RWPE1 (cell line): ENCODE data around the gene ZNF423.

Experiments used
- CTCF ChIA-PET: fragments of 350-600 bp; sonication (Branson Sonifier 250); formaldehyde crosslinking; extraction: SDS; loops from one replicate; lab custom pipeline; 2021; lab: Yijun Ruan, JAX
- POLR2A ChIA-PET: fragments of 400-600 bp; formaldehyde crosslinking; extraction: SDS; loops from one replicate; lab custom pipeline; 2020; ENCODE audit warnings: antibody characterized with exemption; ENCODE audit not compliant: low non-redundant PET; lab: Yijun Ruan, JAX
- DNase-seq: peaks from one replicate; pipeline ENCODE4 v3.0.0; 2012; ENCODE audit warnings: low spot score
- H3K27ac ChIP-seq: fragments of 450-650 bp; 2 replicates; pipeline ENCODE4 v1.5.1; 2017
- CTCF ChIP-seq: fragments of 450-650 bp; conservative IDR thresholded peaks from 2 replicates; pipeline ENCODE4 v1.5.1; 2017; ENCODE audit warnings: low read depth, mild to moderate bottlenecking

Gene ZNF423

DNA sequence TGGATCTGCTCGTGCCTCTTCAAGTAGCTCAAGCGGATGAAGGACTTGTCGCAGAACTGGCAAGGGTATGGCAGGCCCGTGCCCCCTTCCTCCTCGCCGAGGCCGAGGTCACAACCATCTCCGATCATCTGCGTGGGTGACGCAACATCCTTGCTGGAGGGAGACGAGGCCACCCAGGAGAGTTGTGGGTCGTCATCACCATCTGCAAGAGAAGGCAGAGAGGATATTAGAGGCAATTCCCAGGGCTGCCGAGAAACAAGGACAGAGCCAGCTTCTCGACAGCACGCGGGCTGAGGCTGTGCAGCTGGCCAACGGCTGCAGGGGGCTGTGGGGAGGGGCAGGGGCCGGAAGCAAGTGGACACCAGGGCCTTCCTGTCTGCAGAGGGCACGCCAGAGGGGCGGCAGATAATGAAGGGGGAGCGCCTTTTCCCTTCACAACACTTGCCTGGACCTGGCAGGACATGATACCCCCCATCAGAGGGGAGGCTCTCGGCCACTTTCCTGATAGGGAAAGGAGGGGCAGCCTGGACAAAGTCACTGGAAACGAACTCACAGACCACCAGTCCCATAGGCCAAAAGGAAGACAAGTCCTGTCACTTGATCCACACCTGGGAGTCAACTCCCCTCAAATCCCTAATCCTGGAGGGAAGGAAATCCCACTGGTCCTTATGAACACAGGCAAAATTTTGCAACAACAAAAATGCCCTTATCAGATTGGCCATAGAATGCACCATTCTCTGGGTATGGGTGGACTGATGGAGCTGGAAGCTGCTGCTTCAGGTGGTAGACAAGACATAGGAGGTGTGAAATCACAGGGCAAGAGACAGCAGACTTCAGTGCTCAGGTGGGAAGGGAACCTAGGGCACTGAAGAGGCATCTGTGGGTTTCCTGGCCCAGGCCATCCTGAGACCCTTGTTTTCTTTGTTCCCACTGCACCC is 217.0 kb downstream of the ZNF423 start:
- ChIA-PET POLR2A (no interaction called here), CTCF (interaction anchor here (0.7 kb wide), 1 partner anchor 180 kb away, joined by 3 read pairs; no protein-coding TSS in a partner anchor)
- no peak for DNase-seq
- no peak for TF ChIP-seq CTCF
- no peak overlapping the region for H3K27ac ChIP-seq

- no peak overlapping the region for H3K27ac ChIP-seq
- TF ChIP-seq CTCF, result no peak
- ChIA-PET POLR2A (no interaction called here), CTCF (no interaction called here)
- no peak for DNase-seq
Observed at GRCh38 chr16:49637933-49638672, 217.8 kb downstream of the ZNF423 start.

DNA sequence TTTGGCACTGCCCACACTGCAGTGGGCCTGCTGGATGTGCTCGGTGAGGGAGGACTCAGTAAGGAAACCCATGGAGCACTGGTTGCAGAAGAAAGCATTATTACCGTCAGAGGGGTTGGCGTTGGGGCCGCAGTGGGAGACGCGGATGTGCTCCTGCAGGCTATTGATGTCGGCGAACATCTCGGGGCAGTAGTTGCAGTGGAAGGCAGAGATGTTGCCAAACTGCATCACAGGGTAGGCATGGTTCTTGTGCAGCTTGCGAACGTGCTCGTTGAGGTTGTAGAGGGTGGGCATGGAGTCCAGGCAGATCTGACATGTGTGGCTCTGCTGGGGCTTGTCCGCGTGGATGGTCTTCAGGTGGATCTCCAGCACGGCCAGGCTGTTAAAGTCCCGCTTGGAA is 218.4 kb downstream of the ZNF423 start:
- no peak for DNase-seq
- no peak for TF ChIP-seq CTCF
- ChIA-PET CTCF (no interaction called here), POLR2A (no interaction called here)
- H3K27ac ChIP-seq, result no peak overlapping the region

DNA sequence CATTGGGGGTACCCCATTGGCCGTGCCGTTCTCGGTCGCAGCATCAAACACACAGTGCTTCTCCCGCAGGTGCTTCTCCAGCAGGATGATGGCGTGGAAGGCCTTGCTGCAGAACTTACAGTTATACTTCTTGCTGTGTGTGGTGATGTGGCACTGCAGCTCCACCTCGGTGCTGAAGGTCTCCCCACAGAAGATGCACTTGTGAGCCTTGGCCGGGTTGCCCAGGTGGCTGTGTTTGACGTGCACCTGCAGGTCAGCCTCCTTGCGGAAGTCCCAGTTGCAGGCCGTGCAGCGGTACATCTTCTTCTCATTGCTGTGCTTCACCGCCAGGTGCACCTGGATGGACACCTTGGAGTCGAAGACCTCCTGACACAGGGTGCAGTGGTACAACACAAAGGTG is 219.3 kb downstream of the ZNF423 start:
- no peak overlapping the region for H3K27ac ChIP-seq
- ChIA-PET CTCF (interaction anchor here (0.7 kb wide), 1 partner anchor 1131 kb away, joined by 3 read pairs; no protein-coding TSS in a partner anchor), POLR2A (no interaction called here)
- no peak for DNase-seq
- TF ChIP-seq CTCF, result no peak

DNA sequence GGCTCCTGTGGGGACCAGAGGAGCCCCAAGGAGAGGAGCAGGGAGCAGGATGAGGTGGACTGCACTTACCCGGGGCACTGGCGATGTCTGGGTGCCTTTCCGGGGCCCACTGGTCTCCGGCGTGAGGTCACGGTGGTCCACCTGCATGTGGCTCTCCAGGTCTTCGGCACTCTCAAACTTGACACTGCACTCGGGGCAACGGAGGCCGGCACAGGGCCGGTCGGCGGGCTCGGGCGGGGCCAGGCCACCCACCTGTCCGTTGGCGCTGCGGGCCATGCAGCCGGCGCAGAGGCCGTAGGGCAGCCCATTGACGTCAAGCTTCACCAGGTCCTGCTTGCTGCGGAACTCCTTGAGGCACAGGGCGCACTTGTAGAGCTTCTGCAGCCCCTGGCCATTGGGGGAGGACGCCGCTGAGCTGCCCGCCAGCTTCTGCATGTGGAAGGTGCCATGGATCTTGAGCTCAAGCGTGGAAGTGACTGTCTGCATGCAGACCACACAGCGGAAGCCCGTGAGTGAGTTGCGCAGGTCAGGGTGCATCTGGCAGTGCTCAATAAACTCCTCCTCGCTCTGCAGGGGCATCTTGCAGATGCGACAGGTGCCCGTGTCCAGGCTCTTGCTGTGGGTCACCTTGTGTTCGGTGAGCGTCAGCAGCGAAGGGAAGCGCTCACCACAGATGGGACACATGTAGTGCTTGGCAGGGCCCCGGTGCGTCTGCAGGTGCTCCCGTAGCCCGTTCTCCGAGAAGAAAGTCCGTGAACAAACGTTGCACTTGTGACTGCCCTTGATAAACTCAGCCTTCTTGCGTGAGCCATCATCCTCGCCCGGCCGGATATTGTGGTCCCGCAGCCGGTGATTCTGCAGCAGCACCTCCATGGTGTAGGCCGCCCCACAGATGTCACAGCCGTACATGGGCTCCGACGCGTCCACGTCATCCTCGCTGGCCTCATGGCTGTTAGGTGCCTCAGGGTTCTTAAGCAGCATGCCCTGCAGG is 220.0 kb downstream of the ZNF423 start:
- no peak for DNase-seq
- TF ChIP-seq CTCF, result no peak

More for the DNA sequence above, 220.0 kb downstream of the ZNF423 start:
- CTCF ChIA-PET, result interaction anchor here (0.6 to 0.7 kb wide), 2 partner anchors 1130 to 1713 kb away, joined by 3 to 5 read pairs; no protein-coding TSS in a partner anchor
- no peak overlapping the region for H3K27ac ChIP-seq
- POLR2A ChIA-PET, result no interaction called here
